Hypothalamus (tissue), 51 donors: Measurements from ENCODE around the gene OS9.
A peak's percentile ranks its signal among the peaks of the same experiment; 100 is the strongest.

ENCODE experiments used
- DNase-seq, 51 donors: peaks; one replicate each; lab custom pipeline; 2025; lab: John Stamatoyannopoulos, UW

Gene OS9

DNA sequence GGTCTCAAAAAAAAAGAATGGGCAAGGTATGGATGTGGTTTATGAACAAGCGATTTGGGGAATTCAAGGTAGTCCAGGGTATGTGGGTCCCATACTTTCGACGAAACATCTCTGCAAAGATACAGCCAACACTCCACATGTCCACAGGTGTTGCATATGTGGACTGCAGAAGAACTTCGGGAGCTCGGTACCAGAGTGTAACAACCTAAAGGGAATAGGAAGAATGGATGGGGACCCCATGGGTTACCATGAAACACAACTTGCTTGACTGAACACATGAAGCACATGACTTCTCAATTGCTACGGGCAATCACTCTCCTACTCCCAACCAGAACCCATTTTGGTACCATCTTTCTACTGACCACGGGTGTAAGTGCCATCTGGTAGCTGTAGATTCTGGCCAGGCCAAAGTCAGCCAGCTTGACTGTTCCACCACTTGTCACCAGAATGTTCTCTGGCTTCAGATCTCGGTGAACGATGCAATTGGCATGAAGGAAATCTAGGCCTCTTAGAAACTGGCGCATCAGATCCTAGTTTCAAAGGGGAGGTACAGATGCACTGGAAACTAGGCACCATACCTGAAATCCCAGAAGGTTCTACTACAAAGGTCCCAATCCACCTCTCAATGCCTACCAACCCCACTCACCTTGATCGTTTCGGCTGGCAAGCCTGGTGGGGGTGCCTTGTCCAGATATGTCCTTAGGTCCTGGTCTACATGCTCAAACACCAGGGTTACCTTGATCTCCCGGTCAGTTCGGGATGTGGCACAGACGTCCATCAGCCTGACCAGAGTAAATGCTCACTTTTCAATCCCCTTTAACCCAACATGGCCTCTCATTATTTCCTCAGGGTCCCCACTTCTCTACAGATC, 56.9 kb downstream of the OS9 start:
- DNase-seq, result no peak

GRCh38 chr12:57751432-57751787, 57.5 kb downstream of the OS9 start:
- no peak for DNase-seq

- peak; percentile 91 to 100 (median 100) for DNase-seq
These were observed 58.1 kb downstream of the OS9 start, which contains the start of gene CDK4 for GRCh38 chr12:57751788-57752667. Gene CDK4 (minus strand): TSS chr12:57752310. CDS start chr12:57751717, 593 bp downstream.

DNA sequence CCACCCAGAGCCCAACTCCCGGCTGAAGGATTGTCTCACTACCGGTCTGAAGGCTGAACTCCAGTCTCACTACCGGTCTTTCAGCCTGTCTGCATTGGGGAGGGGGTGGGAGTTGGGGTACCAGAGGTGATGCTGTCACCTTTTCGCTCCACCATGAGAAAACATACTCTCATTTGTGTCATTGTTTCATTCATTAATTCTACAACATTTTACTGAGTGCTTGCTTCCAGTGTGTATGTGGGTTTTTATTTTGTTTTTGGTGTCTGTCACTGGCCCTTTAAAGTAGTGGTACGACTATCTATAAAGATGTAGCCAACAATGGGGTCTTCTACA, 58.7 kb downstream of the OS9 start:
- no peak for DNase-seq

DNA sequence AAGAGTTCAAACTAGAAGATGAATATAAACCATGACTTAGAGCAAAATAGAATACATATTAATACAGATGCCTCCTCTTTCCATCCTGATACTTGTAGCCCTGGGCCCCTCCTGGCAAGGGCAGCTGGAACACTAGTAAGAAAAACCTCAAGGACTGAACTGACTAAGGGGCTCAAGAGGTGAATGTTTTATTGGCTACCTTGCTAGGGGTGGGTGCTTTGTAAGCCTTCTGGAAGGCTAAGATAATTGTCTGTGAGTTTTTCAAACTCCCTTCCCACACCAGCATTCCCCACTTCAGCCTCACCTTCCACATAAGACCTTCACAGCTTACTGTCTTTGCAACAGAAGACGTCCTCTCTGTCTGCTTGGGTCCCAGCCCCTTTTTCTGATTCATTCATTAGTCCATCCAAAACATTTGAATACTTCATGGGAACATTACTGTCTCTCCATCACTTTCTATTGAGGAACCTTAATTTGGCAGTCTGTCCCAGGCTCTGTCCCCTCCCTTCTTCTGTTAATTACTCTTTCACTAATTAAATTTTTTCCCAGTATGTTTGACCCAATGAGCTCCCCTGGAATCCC, 59.9 kb downstream of the OS9 start:
- peak in 1 of 51 donors; percentile 1 for DNase-seq

DNA sequence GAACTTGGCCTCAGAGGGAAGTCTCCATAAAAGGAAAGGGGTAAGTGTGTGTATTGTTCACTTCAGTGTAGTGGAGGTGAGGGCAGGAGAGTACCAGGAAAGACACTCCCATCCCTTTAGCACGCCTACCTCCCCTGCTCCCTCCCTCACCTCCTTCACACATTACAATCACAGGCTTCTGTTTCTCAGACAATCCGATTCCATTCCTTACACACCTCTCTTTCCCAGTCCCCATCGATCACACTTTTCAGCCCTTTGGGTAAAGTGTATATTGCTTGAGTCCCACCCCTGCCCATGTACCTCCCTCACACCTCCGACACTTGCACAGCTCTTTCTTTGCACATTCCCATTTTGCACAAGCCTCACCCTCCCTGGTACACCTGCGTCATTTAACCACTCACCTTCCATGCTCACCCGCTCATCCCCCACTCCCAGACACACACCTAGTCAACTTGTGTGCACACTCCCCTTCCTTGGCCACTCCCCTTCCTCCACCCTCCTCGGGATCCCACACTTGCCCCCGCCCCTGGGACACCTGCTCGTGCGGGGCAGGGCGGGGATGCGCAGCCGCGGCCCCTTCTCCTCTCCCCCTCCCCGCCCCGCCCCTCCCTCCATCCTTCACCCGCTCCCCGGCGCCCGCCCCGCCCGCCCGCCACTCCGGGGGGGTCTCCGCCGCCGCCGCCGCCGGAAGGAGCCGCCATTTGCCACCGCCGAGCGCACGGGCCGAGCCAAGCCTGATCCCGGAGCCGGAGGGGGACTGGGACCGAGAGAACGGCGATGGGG, 60.7 kb downstream of the OS9 start, which contains the start of gene MARCHF9:
MARCHF9 (plus strand) TSS at position 693 of the 783 bp plus-strand sequence. CDS start 426 bp downstream, outside the sequence.
- peak in 29 of 51 donors; percentile 6 to 68 (median 38) for DNase-seq

DNA sequence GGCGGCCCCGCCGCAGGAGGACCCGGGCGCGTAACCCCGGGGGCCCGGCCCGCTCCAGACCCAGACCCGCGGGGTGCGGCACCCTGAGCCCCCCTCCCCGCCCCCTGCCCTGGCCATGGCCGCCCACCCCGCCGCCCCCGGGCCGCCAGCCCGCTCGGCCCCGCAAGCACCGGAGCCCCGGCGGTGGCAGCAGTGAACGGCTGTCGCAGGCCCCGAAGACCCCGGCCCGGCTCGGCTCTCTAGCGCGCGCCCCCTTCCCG, 61.2 kb downstream of the OS9 start:
- no peak for DNase-seq

- DNase-seq, result peak in 10 of 51 donors; percentile 2 to 40 (median 24)
These were observed 61.8 kb downstream of the OS9 start for GRCh38 chr12:57755454-57756372.

- peak in 5 of 51 donors; percentile 12 to 23 (median 14) for DNase-seq
These were observed 62.7 kb downstream of the OS9 start for GRCh38 chr12:57756406-57757341.

- no peak for DNase-seq
These were observed 63.8 kb downstream of the OS9 start for GRCh38 chr12:57757771-57758170.

DNA sequence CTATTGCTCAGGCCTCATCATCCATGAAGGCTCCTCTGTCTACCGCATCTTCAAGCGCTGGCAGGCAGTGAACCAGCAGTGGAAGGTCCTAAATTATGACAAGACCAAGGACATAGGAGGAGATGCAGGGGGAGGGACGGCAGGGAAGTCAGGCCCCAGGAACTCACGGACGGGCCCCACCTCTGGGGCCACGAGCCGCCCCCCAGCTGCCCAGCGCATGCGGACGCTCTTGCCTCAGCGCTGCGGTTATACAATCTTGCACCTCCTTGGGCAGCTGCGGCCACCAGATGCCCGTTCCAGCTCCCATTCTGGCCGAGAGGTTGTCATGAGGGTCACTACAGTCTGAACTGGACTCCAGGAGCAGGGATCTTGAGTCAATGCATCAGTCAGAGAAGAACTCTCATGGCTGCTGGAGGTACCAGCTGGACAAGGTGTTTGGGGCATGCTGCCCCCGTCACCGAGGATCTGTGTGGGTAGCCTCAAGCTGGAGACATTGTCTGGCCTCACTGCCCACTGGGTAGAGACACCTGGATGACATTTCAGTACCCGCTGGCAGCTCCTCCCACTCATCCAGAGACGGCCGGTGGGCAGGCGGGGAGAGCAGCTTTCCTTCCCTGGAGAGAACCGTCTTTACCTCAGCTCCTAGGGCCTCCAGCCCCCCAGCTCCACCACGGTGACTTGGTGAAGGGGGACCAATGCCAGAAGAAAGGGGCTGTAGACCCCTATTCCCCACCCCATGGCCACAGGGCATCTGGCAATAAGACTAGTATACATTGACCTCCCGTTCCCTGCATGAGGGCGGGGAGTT, 64.8 kb downstream of the OS9 start:
- DNase-seq, result no peak

- DNase-seq, result no peak
These were observed 65.5 kb downstream of the OS9 start for GRCh38 chr12:57759360-57759980.

DNA sequence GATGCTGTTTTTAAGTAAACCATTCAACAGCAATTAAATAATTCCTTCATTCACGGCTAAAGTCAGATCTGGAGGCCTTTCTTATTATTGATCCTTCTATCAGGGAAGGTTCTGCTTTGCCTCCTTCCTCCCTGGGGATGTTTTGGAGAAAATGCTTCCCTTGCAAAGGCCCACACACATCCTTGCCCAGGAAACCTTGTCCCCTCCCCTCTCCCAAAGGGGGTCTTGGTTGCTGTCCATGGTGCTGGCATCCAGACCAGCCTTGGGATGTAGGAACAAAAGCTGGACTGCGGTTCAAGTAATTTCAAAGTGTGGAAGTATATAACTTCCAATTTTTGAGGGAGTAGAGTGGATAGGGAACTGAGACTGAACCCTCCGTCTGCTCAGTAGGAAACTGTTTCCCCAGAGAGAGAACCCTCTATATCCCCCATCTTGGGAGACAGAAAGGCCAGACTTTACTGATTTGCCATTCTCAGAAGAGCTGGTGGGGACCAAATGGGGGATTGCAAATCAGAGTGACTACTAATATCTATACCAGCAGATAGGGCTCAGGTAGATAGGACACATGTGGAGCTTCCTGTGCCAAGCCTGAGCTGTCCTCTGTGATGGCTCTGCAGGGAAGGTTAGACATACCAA, 66.5 kb downstream of the OS9 start:
- no peak for DNase-seq

- DNase-seq, result no peak
These were observed 67.6 kb downstream of the OS9 start for GRCh38 chr12:57761391-57761998.

DNA sequence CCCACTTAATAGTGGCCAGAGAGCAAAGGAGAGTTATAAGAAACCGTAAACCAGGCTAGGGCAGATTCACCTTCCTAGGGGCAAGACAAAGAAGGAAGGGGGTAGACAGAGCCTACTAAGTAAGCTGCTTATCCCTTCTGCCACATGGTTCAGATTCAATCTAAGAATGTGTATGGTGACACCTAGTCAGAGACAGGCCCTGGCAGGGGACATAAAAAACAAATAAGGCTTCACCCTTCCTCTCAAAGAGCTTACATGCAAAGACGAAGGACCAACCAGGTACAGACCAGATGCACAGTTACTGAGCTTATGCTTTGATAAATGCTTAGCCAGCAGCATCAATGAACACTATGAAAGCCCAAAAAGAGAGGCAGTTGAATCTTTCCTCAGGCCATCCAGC, 68.5 kb downstream of the OS9 start:
- DNase-seq, result no peak
